ENCODE results near the gene CCDC89.
A peak's percentile ranks its signal among the peaks of the same experiment; 100 is the strongest.

CCDC89 gene

GRCh38 chr11:85685820-85686459, at the start of gene CCDC89:
Gene CCDC89, minus strand, starts transcription at chr11:85686195. Its CDS starts 65 bp downstream, at chr11:85686130.
- DNase-seq (ENCODE audit: low spot score), result peak; percentile 100

DNA sequence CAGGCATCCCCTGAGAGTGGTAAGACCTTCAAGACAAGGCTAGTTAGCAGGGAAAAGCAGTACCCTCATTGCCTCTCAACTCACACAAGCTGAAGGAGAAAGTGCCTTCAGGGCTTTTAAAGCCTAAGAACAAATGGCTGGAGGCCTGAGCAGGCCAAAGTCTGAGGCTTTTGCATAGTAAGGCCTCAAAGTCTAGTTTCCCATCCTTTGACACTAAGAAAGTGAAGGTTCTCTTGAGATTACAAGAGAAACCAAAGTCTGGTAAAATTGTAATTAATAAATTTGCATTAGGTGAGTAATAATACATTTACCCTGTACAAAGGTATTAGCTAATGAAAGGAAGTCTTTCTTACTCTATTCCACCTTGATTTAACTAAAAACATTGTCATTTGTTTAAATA, 47.0 kb upstream of the CCDC89 start:
- DNase-seq (ENCODE audit: low spot score), result no peak

DNA sequence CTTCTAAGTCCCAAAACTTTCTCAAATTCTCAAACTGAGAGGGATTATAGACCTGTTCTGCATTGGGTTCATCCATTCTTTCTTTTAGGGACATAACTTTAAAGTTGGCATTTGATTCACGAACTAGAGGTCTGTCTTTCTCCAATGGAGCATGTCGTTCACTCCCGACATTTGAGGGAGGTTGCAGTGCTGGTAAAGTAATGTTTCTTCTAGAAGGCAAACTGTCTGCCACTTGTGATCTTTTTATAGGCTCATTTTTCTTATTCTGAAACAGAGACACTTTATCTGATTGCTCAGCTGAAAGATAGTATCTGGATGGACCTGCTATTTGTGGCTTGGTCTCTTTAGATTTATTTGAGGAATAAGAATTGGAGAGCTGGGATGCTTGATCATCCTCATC, 40.4 kb upstream of the CCDC89 start:
- no peak for DNase-seq (ENCODE audit: low spot score)

- DNase-seq (ENCODE audit: low spot score), result no peak
These were observed 39.7 kb upstream of the CCDC89 start for GRCh38 chr11:85725510-85726258.

- no peak for DNase-seq (ENCODE audit: low spot score)
These were observed 38.9 kb upstream of the CCDC89 start for GRCh38 chr11:85724748-85725465.

- no peak for DNase-seq (ENCODE audit: low spot score)
These were observed 37.1 kb upstream of the CCDC89 start for GRCh38 chr11:85723088-85723487.

DNA sequence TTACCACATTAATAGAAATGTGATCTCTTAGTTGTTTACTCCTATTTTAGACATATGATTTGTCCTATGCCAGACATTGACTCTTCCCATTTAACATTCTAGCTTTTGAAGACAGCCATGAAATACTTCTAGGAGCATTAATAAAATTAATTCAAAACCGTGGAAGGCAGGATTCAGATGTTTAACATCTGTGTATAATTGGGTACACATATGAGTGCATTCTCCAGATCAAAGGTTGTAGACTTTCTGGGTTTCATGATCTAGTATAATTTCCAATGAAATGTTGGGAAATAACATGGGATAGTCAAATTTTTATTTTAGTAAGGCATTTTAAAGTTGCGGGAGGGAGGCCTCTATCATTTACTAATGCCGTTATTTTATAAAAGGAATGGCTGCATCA, 35.2 kb upstream of the CCDC89 start:
- no peak for DNase-seq (ENCODE audit: low spot score)

DNA sequence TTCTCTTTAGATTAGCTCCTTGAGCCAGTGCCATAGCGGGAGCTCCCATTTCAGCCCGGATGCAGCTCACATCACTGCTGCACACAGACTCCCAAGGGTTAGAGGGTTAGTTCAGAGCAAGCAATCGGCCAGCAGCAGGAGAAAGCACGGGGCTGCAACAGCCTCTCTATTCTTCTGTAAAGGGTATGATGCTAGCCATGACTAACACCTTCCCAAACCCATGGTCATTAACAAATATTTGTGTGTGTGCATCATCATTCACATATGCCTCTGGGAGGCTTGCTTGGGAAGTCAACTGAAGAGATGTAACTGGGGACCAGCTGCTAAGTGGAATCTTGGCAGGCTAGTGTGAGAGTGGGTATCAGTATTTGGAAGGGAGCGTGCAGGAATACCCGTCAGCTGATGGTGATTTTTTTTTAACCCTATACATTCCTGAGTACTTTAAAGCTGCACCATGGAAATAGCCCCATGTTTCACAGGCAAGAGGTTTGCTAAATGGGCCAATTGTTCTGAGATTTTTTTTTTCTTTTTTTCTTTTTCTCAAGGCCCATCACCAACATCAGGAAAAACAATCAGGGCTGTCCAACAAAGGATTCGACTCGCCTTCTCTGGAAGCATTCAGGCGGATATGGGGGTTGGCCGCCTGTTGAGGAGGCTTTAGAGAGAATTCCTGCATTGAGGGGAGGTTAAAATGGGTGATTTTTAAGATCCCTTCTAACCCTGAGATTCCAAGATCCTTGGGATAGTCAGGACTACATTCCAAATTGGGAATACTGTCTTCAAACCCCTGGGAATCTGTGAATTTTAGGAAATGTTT, 33.2 kb upstream of the CCDC89 start:
- DNase-seq (ENCODE audit: low spot score), result peak; percentile 86

DNA sequence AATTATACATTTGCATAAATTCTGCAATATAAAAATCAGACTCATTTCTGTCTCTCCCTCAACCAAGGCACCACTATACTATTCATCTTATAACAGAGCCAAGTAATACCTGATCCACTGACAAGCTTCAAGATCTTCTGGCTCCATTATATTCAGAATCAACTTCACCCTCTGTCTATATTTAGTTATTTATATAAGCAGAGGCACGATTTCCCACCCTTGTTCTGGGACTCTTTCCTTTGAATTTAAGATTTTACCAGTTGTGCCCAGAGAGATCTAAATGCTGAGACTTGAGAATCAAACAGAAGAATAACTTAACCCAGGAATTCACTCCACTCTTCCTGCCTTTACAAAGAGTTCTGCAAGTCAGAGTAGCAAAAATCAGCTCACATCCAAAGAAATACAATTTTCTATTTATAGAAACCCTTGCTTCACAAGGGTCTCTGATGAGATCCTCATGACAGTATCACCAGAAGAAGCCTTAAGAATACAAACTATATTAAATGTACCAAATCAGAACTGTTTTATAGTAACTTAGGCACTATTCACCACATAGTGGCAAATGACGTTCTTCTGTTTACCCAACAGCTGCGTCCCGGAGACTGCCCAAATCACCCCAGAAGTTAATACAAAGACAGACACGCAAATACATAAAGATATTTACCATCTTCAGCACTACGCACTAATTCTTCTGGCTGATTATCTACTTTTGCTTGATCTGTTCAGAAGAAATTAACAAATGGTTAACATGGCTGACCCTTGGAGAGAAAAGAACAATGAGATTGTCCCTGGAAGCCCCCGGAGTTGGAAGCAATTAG, 32.3 kb upstream of the CCDC89 start:
- peak; percentile 59 for DNase-seq (ENCODE audit: low spot score)

GRCh38 chr11:85717429-85717828, 31.4 kb upstream of the CCDC89 start:
- DNase-seq (ENCODE audit: low spot score), result peak; percentile 46

- no peak for DNase-seq (ENCODE audit: low spot score)
These were observed 27.0 kb upstream of the CCDC89 start for GRCh38 chr11:85712953-85713352.

- no peak for DNase-seq (ENCODE audit: low spot score)
These were observed 24.9 kb upstream of the CCDC89 start for GRCh38 chr11:85710917-85711316.

GRCh38 chr11:85709941-85710702, 24.1 kb upstream of the CCDC89 start:
- DNase-seq (ENCODE audit: low spot score), result no peak

DNA sequence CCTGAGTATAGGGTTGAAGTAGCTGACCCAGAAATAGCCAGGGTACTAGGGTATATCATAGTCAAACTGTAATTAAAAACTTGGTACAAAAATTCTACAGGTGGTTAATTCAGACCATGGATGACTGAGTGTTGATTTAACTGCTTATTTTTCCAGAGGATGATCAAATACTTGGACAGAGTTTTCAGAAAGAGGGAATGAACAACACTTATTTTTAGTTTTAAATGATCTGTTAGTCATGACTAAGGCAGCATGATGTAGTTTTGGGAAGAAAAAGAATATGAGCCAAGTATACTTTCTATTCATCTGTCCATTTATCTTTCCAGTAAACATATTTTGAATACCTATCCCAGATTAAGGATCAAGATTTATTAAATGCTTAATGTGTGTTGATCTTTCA, 19.8 kb upstream of the CCDC89 start:
- no peak for DNase-seq (ENCODE audit: low spot score)

GRCh38 chr11:85704967-85705366, 19.0 kb upstream of the CCDC89 start:
- no peak for DNase-seq (ENCODE audit: low spot score)

- DNase-seq (ENCODE audit: low spot score), result no peak
These were observed 14.2 kb upstream of the CCDC89 start for GRCh38 chr11:85699957-85700741.

GRCh38 chr11:85698195-85698594, 12.2 kb upstream of the CCDC89 start:
- DNase-seq (ENCODE audit: low spot score), result no peak

DNA sequence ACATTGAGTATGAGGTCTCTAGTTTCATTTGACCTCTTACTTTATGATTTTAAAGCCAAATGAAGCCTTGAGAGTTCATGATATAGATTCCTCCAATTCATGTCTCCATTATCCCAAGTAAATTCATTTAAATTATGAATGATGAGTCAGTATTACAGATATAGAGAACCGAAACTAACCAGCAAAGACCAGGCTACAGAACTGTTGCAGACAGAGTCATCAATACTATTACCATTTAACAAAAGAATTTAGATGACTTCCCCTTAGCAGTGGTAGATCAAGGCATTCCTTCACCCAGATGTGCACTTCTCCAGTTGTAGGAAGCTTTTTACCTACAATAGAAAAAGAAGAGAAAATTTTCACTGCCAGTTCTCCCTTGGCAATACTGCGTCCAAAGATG, 11.8 kb upstream of the CCDC89 start:
- no peak for DNase-seq (ENCODE audit: low spot score)

DNA sequence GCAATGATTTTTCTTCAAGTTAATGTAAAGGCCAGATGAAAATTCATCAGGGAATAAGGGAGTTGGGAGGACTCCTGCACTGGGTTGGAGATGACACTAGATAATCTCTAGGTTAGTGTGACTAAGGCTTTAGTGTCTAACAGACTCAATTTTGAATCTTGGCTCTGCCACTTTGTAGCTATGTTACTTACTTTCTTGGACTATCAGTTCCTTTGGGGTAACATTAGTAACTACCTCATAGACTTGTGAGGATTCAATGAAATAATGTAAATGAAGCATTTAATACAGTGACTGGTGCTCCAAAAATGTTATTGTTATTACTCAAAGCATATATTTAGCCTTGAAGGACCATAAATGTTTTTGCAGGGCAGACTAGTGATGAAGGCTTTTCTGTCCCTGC, 9.6 kb upstream of the CCDC89 start:
- no peak for DNase-seq (ENCODE audit: low spot score)

All from cerebellar cortex (tissue), 1 donor.